VCaP (cell line): ENCODE measurements around the gene CEACAM16.

Experiments used
- H3K27ac ChIP-seq: fragments of 450-650 bp; 2 replicates; pipeline ENCODE4 v1.5.1; 2017
- CTCF ChIP-seq: fragments of 450-650 bp; conservative IDR thresholded peaks from 2 replicates; pipeline ENCODE4 v1.5.1; 2017; ENCODE audit warnings: mild to moderate bottlenecking, moderate library complexity

CEACAM16 gene

GRCh38 chr19:44687888-44688287 lies 11.1 kb upstream of the CEACAM16 start:
- TF ChIP-seq CTCF = no peak
- no peak overlapping the region for H3K27ac ChIP-seq

DNA sequence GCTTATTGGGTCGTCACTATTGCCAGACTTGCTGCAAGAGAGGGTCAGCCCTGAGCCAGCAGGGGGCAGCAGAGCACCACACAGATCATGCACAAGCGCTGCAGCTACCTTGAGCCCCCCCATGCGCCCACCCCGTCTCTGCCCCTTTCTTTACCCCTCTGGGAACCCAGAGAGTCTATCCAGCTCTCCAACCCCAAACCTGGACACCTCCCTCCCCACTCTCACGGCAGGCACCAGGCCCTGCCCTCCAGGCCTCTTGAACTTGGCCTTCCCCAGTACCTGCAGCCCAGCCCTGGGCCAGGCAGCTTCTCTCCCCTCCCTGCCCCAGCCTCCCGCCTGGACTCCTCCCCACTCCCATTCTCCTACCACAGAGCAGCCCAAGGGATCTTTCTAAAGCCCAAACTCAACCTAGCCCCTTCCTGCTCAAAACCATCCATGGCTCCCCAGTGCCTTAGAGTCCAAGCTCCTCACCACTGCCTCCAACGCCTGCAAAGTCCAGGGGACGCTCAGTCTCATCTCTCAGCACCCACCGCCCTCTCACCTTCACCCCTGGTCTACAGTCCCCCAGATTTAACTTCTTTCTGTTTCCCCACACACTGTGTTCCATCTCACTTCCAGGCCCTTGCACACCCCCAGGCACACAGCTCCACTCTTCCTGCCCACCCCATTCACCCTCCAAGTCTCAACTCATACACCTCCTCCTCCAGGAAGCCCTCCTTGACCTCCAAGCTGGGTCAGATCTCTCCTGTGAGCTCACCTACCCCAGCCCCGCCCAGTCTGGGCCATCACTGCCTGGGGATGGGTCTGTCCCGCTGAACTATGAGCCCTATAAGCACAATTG lies 9.4 kb upstream of the CEACAM16 start:
- H3K27ac ChIP-seq = peak overlapping the region; percentile 97; the same call in 1 of the 2 replicates
- peak; percentile 97 for TF ChIP-seq CTCF

DNA sequence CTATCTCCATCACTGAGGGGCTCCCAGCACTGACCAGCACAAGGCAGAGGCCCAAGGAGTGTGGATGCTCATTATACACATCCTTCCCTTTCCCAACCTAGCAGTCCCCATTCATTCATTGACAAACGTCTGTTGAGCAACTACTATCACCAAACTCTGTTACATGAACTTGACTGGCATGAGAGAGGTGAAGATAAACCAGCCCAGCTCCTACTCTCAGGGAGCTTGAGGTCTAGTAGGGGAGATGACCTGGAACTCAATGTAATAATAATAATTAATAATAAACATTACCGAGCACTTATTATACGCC lies 8.9 kb upstream of the CEACAM16 start:
- no peak for TF ChIP-seq CTCF
- H3K27ac ChIP-seq = peak overlapping the region; percentile 97; the same call in 1 of the 2 replicates

- peak overlapping the region; percentile 97 for H3K27ac ChIP-seq
These were observed 6.6 kb upstream of the CEACAM16 start for GRCh38 chr19:44692379-44692721.

GRCh38 chr19:44694184-44694579 lies 4.8 kb upstream of the CEACAM16 start:
- peak; percentile 30; the same call in 1 of the 2 replicates for TF ChIP-seq CTCF
- peak overlapping the region; percentile 97 for H3K27ac ChIP-seq

More at GRCh38 chr19:44692379-44692721, 6.6 kb upstream of the CEACAM16 start:
- no peak for TF ChIP-seq CTCF

- no peak for TF ChIP-seq CTCF
- H3K27ac ChIP-seq = peak overlapping the region; percentile 97
These were observed 1.8 kb upstream of the CEACAM16 start for GRCh38 chr19:44696939-44697669.

GRCh38 chr19:44697670-44698034 lies 1.3 kb upstream of the CEACAM16 start:
- H3K27ac ChIP-seq = peak overlapping the region; percentile 97

More at GRCh38 chr19:44697670-44698034, 1.3 kb upstream of the CEACAM16 start:
- TF ChIP-seq CTCF = no peak
